AG10803 (cell line): ENCODE results near the gene GET3.

Experiments used
- DNase-seq: peaks from one replicate; pipeline ENCODE4 v3.0.0; 2010; ENCODE audit warnings: low read depth
- H3K4me3 ChIP-seq: 2 replicates; pipeline ENCODE4 v1.5.1; 2011; ENCODE audit warnings: mild to moderate bottlenecking, low read length, control low read depth
- TF ChIP-seq, protein P1 (sequence below): conservative IDR thresholded peaks from 2 replicates; pipeline ENCODE4 v1.5.1; 2011; ENCODE audit warnings: mild to moderate bottlenecking, low read length, control low read depth, inconsistent platforms

The GET3 gene

DNA sequence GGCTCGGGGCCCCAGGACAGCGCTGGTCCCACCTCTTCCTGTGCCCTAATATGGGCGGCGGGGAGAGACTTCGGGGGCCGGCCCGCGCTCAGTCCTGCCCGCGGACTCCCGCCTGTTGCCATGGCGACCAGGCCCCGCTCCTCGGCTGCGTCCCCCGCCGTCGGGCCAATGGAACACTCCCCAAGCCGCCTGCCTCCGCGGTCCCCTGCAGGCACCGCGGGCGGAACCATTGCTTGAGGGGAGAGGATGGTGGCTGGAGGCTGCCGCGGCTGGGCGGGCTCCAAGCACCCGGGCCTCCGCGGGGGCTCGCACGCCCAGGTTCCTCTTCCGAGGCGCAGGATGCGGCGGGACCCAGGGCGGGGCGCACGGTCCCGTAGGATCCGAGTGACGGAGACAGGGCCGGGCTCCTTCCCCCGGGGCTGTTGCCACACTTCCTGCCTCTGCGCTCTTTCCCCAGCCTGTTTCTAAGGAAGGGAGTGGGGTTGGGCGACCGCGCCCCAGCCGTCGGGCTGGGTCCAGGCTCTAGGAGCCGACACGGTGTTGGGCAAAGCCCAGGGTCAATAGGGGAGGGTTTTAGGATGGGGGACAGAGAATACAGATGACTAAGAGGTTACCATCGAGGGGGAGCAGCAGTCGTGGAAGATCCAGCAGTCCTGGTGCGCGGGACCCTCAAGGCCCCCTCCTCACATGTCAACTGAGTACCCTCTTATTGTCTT lies 52.8 kb downstream of the GET3 start:
- peak; percentile 97 for DNase-seq
- peak overlapping the region; percentile 99 for H3K4me3 ChIP-seq
- TF ChIP-seq, protein P1, sequence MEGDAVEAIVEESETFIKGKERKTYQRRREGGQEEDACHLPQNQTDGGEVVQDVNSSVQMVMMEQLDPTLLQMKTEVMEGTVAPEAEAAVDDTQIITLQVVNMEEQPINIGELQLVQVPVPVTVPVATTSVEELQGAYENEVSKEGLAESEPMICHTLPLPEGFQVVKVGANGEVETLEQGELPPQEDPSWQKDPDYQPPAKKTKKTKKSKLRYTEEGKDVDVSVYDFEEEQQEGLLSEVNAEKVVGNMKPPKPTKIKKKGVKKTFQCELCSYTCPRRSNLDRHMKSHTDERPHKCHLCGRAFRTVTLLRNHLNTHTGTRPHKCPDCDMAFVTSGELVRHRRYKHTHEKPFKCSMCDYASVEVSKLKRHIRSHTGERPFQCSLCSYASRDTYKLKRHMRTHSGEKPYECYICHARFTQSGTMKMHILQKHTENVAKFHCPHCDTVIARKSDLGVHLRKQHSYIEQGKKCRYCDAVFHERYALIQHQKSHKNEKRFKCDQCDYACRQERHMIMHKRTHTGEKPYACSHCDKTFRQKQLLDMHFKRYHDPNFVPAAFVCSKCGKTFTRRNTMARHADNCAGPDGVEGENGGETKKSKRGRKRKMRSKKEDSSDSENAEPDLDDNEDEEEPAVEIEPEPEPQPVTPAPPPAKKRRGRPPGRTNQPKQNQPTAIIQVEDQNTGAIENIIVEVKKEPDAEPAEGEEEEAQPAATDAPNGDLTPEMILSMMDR, result no peak

GRCh38 chr19:12790628-12791344 lies 53.5 kb downstream of the GET3 start:
- TF ChIP-seq, protein P1, result no peak
- no peak for DNase-seq

GRCh38 chr19:12791345-12792050 lies 54.2 kb downstream of the GET3 start, which contains the start of gene JUNB:
TSS of gene JUNB (plus strand) at chr19:12791486. CDS start at chr19:12791772, 286 bp downstream.
- DNase-seq, result peak; percentile 98

More at GRCh38 chr19:12790628-12791344, 53.5 kb downstream of the GET3 start:
- H3K4me3 ChIP-seq, result peak overlapping the region; percentile 99

DNA sequence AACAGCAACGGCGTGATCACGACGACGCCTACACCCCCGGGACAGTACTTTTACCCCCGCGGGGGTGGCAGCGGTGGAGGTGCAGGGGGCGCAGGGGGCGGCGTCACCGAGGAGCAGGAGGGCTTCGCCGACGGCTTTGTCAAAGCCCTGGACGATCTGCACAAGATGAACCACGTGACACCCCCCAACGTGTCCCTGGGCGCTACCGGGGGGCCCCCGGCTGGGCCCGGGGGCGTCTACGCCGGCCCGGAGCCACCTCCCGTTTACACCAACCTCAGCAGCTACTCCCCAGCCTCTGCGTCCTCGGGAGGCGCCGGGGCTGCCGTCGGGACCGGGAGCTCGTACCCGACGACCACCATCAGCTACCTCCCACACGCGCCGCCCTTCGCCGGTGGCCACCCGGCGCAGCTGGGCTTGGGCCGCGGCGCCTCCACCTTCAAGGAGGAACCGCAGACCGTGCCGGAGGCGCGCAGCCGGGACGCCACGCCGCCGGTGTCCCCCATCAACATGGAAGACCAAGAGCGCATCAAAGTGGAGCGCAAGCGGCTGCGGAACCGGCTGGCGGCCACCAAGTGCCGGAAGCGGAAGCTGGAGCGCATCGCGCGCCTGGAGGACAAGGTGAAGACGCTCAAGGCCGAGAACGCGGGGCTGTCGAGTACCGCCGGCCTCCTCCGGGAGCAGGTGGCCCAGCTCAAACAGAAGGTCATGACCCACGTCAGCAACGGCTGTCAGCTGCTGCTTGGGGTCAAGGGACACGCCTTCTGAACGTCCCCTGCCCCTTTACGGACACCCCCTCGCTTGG lies 55.0 kb downstream of the GET3 start:
- DNase-seq, result peak; percentile 64
- TF ChIP-seq, protein P1, result no peak
- peak overlapping the region; percentile 99 for H3K4me3 ChIP-seq

More at GRCh38 chr19:12791345-12792050, 54.2 kb downstream of the GET3 start, which contains the start of gene JUNB:
- TF ChIP-seq, protein P1, result no peak
- peak within 1 kb of the TSS; percentile 99 for H3K4me3 ChIP-seq

- peak overlapping the region; percentile 99 for H3K4me3 ChIP-seq
- DNase-seq, result no peak
- TF ChIP-seq, protein P1, result no peak
These were observed 55.6 kb downstream of the GET3 start for GRCh38 chr19:12792853-12793289.
